GM19043 (cell line): ENCODE measurements around the gene GRAP.
"Not testable (repeated sequence)": the region's sequence is repeated elsewhere in the genome, so short reads cannot be mapped to it uniquely, and the experiment has no call there.

Experiments used
- ATAC-seq: cut with Tn5 transposase; IDR thresholded peaks from one replicate; pipeline ENCODE4 v1.9.1; 2021; ENCODE audit warnings: low read depth; ENCODE audit not compliant: unreplicated experiment

Gene GRAP

DNA sequence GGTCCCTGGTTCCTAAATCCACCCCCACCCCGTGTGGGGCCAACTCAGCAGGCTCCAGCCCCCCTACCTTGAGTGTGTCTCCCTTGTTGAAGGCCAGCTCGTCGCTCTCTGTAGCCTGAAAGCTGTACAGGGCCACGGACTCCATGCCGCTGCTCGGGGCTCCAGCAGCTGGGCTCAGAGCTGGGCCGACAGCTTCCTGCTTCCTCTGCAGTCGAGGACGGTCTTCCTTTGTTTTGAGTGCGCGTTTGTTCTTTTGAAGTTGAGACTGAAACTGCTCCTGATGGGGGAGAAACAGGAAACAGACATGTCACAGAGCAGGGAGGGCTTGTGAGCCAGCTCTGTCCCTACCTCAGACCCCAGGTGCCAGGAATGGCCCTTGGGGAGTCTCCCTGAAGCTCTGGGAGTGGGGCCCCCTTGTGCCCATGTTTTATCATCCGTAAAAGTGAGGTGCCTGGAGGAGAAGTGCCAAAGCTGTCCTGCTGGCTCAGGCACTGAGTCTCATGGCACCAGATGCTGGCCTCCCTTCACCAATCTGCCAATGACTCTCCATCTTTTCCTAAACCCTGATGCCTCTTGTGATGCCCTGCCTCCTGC, at the start of gene GRAP:
GRAP (minus strand) TSS at position 176 of the 594 bp plus-strand sequence; CDS start at position 145, 31 bp downstream.
- ATAC-seq = not testable (repeated sequence)

DNA sequence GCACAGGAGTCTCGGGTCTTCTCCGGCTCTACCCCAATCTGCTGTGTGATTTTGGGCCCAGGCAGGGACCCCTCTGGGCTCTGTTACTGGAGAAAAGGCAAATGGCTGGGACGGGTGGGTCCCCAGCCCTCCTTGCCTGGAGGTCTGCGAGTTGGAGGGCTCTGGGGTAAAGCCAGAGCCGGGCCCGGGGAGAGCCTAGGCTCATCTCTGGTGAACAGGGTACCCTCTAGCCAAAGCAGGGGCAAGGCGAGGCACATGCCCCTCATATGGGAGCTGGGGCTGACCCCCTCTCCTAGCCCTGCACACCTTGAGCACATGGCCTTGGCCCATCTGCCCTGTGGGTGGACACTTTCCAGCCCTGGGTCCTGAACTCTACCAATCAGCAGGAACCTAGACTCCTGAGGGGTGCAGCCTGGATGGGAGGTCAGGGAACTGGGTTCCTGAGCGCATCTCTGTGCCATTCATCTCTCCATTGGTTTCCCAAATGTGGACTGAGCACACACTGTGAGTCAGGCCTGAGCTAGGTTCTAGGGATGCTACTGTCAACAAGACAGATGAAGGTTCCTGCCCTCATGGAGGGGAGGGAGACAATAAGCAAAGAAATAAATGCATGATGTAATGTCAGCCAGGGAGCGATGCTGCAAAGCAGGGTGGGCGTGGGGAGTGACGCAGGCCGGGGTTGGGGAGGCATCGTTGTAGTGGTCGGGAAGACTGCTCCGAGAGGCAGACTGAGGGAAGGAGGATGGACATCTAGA, 47.1 kb upstream of the GRAP start:
- not testable (repeated sequence) for ATAC-seq

DNA sequence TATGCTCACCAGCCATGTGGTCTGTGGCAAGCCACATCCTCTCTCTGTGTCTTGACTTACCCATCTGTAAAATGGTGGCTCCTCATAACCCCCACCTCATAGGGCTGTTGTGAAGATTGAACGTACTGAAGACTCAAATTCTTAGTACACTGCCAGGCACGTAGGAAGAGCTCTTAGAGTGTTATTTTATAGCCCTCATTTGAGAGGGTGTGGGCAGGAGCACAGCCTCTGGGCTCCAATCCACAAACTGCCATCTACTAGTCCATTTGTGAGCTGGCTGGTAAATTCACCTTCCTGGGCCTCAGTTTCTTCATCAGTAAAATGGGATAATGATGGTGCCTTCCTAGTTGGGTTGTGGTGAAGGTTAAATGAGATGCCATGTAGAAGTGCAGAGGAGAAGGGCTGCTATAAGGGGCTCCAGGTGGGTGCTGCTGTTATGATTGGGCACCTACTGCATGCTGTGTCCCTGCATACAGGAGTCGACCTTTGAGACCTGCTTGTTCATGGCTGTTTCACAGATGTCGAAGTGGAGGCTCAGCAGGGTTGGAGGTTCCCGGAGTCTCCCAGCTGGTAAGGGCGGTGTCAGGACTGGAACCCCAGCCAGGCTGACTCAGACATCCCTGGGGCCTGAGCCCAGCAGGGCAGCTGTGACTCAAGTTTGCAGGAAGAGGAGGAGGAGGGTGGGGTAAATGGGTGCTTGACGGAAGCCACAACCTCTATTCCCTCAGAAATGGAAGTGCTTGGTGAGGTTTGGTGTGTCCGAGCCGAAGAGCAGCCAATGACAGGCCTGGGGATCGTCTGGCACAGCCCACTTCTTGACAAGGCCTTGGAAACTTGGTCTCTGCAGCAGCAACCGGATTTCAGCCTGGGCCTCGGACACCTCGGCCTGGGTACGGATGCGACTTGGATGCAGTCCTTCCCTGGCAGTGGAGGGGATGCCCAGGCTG, 46.3 kb upstream of the GRAP start:
- not testable (repeated sequence) for ATAC-seq

DNA sequence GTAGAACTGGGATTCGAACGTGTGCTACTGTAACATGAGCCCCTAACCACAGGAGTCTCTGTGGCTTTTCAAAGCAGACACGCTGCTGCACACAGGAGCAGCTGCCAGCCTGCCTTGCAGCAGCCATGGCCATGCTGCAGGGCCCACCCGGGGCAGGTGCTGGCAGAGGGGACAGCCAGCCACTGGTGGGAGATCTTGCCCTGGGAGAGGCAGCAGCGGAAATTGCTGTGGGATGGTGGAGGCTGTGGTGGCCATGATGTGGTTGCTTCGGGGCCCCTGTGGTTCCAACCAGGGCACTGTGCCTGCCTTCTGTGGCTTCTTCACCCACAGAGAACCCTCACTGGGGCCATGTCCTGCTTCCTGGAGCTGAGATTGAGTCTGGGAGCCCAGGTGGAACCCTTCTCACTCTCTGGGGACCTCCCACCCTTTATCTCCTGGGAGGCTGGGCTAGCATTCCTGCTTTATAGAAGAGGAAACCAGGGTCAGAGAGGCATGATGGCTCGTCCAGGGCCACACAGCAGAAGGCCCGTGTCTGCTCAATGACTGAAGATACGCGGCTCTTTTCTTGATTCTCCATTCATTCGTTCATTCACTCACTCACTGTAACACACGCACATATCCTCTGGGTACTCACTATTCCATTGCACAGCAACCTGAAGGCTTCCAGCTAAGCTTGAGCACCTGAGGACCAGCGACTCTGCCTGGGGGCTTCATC, 43.5 kb upstream of the GRAP start:
- ATAC-seq = not testable (repeated sequence)

DNA sequence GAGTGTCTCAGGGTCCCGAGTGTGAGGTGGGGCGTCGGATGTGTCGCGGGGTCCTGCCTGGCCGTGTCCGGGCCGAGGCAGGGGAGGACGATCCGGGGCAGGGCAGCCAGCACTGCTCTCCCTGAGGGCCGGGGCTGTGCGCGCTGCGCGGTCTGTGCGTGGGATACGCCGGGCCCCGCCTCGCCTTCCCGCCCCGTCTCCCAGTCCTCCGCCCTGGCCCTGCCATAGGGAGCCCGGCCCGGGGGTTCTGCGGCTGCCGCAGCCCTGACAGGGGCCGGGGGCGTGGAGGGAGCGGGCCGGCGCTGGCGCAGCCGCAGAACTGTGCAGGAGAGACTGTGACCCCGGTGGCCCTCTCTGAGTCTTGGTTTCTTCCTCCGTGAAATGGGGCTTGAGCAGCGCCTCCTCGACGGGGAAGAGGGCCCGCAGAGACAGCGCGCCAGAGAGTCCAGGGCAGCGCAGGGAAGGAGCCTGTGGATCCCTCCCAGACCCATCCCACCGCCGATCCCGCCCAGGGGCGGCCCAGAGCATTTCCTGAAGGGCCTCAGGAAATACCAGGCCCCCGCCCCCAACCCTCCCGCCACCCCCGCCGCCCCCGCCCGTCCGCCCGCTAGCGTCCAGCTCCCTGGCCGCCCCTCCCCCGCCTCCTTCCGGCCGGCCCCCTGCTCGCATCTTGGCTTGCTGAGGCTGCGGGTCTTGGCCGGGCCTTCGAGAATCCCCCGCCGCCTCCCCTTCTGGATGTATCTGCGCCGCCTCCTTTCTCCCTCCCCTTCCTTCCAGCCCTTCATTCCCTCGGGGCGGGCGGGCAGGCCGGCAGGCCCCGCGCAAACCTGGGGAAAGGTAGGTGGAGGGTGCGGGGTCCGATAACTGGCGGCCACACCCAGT, 42.3 kb upstream of the GRAP start:
- not testable (repeated sequence) for ATAC-seq

DNA sequence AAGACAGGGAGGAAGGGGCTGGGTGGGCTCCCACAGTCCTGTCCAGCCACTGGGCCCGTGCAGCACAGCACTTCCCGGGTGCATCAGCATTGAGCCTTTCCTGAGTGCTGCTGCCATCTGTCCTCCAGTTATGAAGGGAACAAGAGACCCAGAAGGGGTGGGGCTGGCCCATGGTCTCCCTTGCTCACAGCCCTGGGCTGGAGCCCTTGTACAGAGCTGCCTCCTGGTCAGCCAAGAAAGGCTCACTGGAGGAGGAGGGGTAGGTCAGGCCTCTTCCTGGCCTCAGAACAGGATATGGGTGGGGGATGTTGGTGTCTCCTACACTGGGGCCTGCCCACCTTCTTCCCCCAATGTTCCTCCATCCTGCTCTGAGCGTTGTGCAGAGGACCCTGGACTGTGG, 30.6 kb upstream of the GRAP start:
- ATAC-seq = not testable (repeated sequence)

DNA sequence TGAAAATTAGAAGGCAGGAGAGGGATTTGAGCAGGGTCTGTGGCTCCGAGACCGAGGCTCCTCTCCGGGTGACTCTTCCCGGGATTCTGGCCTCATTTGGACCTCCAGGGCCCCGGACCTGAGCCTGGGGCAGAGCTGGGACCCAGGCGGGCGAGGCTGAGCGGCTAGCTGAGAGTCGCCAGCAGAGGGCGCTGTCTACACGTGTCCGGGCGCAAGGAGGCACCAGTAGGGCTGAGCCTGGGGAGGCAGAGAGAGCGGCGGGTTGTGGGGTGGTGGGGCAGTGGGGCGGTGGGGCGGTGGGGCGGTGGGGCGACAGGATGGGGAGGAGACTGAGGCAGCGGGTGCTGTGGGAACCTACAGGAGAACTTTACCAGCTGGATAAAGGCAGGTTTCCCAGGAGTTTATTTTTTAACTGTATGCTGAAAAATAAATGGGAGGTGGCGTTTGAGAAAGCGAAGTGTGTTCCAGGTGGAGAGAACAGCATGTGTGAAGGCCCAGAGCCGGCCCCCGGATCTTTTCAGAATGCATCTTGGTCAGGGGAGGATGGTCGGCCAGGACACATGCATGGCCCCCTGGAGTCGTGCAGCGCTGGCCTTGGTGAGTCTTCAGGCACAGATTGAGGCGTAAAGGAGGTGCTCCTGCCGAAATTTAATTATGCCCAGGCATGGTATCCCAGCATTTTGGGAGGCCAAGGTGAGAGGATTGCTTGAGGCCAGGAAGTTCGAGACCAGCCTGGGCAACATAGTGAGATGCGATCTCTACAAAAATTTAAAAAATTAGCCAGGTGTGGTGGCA, 29.8 kb upstream of the GRAP start:
- not testable (repeated sequence) for ATAC-seq

DNA sequence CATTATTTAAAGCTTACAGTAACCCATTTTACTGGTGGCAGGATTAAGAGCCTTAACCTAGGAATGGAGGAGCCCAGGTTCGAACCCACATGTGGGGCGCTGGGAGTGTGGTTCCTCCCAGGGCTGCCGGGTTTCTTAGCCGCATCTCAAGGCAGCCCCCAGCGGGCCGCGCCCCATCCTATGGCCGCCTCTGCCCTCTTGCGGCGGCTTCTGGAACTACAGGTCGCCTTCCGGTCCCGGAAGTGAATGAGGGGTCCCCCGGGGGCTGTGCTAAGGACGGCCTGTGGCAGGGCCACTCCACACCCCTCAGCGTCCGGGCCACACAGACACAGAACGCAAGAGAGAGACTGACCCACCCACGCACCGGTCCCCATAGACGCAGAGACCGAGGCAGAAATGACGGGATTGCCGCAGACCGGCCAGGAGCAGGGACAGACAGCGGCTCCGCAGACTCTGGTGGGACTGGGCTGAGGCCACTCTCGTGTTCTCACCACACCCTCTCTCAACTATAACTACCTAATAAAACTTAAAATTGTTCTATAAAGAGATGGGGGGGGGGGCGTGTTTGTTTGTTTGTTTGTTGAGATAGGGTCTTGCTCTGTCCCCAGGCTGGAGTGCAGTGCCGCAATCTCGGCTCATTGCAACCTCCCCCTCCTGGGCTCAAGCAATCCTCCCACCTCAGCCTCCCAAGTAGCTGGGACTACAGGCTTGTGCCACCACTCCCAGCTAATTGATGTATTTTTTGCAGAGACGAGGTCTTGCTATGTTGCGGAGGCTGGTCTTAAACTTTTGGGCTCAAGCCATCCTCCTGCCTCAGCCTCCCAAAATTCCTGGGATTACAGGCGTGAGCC, 23.8 kb upstream of the GRAP start:
- peak; percentile 89 for ATAC-seq

DNA sequence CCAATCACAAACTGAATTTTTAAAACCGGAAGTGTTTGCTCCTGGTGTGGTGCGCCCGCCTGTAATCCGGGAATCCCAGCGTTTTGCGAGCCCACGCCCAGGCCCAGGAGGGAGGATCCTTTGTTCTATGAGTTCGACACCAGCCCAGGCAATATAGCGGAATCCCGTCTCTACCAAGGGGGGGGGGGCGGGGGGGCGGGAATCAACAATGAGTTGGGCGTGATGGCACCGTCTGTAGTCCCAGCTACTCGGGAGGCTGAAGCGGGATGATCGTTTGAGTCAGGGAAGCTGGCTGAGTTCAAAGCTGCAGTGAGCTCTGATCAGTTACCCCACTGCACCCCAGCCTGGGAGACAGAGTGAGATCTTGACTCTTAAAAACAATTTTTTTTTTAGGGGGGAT, 17.6 kb upstream of the GRAP start:
- ATAC-seq = not testable (repeated sequence)

DNA sequence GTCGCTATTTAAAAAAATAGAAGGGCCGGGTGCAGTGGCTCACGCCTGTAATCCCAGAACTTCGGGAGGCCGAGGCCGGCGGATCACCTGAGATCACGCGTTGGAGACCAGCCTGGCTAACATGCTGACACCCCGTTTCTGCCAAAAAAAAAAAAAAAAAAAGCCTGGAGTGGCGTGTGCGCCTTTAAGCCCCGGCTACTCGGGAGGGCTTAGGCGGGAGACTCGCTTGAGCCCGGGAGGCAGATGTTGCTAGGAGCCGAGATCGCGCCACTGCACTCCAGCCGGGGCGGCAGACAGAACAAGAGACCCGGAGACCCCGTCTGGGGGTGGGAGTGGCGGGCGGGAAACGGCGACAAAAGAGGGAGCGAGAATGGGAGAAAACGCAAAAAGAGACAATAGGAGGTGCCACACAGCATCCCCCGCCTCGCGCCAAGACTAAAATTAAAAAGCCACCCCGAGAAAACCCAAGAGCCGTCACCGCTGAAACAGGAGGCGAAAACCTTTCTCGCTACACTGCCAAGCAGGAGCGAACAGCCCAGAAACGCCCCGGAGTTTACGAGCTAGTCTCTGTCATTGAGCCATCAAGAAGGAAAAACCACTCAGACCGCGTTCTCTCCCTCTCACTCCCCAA, 16.7 kb upstream of the GRAP start:
- not testable (repeated sequence) for ATAC-seq

DNA sequence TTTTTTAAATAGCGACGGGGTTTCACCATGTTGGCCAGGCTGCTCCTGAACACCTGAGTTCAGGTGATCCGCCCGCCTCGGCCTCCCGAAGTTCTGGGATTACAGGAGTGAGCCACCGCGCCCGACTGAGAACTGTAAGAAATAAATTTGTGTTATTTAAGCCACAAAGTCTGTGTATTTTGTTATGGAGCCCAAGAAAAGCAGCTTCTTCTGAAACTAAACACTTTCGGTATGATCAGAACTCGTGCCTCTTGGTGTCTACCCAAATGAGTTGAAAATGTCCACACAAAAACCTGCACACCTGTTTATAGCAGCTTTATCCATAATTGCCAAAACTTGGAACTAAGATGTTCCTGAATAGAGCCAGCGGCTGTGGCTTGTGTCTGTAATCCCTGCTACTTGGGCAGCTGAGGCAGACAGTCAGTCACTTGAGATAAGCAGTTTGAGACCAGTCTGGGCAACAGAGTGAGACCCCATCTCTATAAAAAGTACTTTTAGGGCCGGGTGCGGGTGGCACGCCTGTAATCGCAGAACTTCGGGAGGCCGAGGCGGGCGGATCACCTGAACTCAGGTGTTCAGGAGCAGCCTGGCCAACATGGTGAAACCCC, 16.1 kb upstream of the GRAP start:
- not testable (repeated sequence) for ATAC-seq

DNA sequence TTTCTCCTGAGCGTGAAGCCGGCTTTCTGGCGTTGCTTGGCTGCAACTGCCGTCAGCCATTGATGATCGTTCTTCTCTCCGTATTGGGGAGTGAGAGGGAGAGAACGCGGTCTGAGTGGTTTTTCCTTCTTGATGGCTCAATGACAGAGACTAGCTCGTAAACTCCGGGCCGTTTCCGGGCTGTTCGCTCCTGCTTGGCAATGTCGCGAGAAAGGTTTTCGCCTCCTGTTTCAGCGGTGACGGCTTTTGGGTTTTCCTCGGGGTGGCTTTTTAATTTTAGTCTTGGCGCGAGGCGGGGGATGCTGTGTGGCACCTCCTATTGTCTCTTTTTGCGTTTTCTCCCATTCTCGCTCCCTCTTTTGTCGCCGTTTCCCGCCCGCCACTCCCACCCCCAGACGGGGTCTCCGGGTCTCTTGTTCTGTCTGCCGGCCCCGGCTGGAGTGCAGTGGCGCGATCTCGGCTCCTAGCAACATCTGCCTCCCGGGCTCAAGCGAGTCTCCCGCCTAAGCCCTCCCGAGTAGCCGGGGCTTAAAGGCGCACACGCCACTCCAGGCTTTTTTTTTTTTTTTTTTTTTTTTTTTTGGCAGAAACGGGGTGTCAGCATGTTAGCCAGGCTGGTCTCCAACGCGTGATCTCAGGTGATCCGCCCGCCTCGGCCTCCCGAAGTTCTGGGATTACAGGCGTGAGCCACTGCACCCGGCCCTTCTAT, 15.4 kb upstream of the GRAP start:
- ATAC-seq = not testable (repeated sequence)

DNA sequence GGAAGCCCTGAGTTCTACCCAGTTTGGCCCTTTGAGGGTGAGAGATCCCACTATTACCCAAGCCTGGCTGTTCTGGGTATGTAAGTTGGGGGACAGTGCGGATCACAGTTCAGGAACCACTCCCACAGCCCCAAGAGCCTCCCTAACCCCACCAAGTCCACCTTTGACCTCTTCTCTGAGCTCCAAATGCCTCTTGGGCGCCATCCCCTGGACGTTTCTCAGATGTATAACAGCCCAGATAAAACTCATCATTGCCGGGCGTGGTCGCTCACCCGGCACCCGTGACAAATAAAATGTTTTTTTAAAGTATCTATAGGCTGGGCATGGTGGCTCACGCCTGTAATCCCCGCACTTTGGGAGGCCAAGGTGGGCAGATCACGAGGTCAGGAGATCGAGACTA, 8.7 kb upstream of the GRAP start:
- ATAC-seq = not testable (repeated sequence)

DNA sequence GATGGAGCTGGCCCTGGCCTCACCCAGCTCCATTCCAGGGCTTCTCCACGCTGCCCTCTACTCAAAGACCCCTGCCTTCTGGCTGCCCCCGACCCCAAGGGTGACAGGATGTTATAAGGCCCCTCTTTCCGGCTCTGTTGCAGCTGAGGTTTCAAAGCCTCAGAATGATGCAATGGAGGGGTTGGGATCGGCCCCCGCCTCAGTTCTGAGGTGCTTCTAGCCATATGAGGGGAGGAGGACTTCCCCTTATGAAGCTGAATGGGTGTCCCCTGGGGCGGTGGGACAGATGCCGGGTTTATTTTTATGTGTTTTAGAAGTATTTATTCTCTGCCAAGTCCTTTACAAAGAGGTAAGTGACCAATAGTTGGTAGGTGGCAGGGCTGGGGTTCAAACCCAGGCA, 2.1 kb upstream of the GRAP start:
- not testable (repeated sequence) for ATAC-seq

DNA sequence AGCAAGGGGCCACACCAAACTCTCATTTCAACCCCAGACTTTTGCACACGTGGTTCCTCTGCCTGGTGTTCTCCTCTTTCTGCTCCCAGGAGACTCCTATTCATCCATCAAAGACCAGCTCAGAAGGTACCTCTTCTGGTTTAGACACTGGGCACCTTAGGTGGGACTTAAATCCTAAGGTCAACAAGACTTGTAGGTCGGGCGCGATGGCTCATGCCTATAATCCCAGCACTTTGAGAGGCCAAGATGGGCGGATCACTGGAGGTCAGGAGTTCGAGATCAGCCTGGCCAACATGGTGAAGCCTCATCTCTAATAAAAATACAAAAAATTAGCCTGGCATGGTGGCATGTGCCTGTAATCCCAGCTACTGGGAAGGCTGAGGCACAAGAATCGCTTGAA, 753 bp upstream of the GRAP start:
- not testable (repeated sequence) for ATAC-seq

DNA sequence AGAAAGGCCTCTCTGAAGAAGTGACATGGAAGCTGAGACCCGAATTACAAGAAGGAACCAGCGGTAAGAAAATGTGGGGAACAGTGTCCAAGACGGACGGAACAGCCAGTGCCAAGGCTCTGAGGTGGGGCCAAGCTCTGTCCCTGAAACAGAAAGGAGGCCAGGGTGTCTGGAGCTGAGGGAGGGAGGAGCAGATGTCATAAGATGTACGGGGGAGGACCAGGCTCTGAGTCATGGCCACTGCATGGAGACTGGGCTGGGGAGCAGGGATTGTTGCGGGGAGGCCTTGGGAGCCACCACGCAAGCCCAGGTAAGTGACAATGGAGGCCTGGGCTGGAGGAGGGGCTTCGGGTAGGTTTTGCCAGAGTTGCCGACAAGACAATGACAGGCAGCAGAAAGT, 2.1 kb downstream of the GRAP start:
- ATAC-seq = not testable (repeated sequence)
